ENCODE measurements around the gene TBC1D10A.

DNA sequence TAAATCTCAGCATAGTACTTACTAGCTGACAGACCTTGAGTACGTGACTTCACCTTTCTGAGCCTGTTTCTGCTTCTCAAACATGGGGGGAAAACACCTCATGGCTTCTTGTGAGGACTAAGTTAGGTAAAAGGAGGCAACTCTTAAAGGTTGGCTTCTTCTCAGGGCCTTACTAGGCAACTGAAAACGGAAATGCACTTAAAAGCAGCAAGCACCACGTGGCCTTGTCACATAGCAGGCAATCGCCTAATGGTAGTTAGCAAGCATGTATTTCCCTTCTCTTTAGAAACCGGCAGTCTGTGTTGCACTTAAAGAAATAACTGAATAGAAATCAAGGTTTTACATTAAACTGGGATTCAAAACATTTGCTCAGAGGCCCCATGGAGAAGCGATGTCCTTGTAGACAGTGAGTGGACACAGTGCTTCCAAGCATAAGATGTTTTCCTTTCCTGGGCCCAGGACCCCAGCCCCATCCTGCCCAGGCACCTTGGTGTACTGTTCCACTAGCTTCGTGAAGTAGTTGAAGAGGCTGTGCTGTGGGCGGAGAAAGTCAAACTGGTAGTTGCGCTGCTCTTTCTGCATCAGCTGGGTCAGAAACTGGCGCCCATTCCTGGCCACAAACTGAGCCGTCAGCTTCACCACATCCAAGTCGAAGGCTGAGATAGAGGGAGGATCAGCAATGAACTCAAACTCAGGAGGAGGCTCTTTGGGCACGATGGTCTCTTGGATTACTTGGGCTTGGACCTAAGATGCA, 17.9 kb upstream of the TBC1D10A start:
- TF ChIP-seq, protein P1, sequence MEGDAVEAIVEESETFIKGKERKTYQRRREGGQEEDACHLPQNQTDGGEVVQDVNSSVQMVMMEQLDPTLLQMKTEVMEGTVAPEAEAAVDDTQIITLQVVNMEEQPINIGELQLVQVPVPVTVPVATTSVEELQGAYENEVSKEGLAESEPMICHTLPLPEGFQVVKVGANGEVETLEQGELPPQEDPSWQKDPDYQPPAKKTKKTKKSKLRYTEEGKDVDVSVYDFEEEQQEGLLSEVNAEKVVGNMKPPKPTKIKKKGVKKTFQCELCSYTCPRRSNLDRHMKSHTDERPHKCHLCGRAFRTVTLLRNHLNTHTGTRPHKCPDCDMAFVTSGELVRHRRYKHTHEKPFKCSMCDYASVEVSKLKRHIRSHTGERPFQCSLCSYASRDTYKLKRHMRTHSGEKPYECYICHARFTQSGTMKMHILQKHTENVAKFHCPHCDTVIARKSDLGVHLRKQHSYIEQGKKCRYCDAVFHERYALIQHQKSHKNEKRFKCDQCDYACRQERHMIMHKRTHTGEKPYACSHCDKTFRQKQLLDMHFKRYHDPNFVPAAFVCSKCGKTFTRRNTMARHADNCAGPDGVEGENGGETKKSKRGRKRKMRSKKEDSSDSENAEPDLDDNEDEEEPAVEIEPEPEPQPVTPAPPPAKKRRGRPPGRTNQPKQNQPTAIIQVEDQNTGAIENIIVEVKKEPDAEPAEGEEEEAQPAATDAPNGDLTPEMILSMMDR (IDR thresholded peaks at IDR 0.05; ENCODE audit: low read depth, low read length) = no peak
- no peak for TF ChIP-seq EZH2phosphoT487 (IDR thresholded peaks at IDR 0.05; ENCODE audit: low read depth)
